GM12873 (cell line): ENCODE results near the gene IGSF1.

Experiments used
- TF ChIP-seq, protein P1 (sequence below): IDR thresholded peaks from 2 replicates; pipeline ENCODE4 v1.5.1; 2012; ENCODE audit warnings: low read depth, mild to moderate bottlenecking, moderate library complexity, low read length, control low read depth; ENCODE audit not compliant: insufficient read depth; ENCODE audit errors: missing control alignments

Gene IGSF1

DNA sequence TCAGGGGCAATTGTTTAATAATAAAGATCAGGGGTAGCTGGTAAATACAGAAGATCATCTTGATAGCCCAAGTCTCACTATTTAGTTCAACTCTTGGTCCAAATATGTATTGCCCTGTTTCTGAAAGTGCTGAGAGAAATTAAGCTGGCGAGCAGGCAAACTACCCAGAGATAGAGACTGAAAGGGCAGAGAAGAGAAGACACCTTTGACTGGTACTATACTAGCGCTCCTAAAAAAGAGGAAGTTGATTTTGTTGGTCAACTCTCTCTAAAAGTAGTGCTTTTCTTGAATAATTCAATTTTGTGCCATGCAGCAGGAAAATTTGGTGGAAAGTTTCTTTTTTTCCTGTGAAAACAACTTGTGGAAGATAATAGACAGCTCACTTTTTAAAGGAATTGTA, 64.0 kb downstream of the IGSF1 start:
- TF ChIP-seq, protein P1, sequence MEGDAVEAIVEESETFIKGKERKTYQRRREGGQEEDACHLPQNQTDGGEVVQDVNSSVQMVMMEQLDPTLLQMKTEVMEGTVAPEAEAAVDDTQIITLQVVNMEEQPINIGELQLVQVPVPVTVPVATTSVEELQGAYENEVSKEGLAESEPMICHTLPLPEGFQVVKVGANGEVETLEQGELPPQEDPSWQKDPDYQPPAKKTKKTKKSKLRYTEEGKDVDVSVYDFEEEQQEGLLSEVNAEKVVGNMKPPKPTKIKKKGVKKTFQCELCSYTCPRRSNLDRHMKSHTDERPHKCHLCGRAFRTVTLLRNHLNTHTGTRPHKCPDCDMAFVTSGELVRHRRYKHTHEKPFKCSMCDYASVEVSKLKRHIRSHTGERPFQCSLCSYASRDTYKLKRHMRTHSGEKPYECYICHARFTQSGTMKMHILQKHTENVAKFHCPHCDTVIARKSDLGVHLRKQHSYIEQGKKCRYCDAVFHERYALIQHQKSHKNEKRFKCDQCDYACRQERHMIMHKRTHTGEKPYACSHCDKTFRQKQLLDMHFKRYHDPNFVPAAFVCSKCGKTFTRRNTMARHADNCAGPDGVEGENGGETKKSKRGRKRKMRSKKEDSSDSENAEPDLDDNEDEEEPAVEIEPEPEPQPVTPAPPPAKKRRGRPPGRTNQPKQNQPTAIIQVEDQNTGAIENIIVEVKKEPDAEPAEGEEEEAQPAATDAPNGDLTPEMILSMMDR = no peak
